Neuron (in vitro differentiated cells): ENCODE measurements around the gene FTO.

ENCODE experiments used
- H2AFZ ChIP-seq: one replicate; pipeline ENCODE4 v1.6.1; 2013; ENCODE audit warnings: low read depth, mild to moderate bottlenecking, inconsistent platforms, low read length, moderate library complexity
- H3K27me3 ChIP-seq: one replicate; pipeline ENCODE4 v1.6.1; 2013; ENCODE audit warnings: low read length; ENCODE audit not compliant: insufficient read depth
- H3K36me3 ChIP-seq: one replicate; pipeline ENCODE4 v1.6.1; 2013; ENCODE audit warnings: low read length; ENCODE audit not compliant: insufficient read depth
- H3K4me1 ChIP-seq: one replicate; pipeline ENCODE4 v1.6.1; 2013; ENCODE audit warnings: low read length; ENCODE audit not compliant: insufficient read depth
- H3K4me3 ChIP-seq: 2 replicates; pipeline ENCODE4 v1.5.1; 2013; ENCODE audit warnings: mild to moderate bottlenecking, low read length, moderate library complexity
- H3K9me3 ChIP-seq: one replicate; pipeline ENCODE4 v1.6.1; 2013; ENCODE audit warnings: low read length

FTO gene

DNA sequence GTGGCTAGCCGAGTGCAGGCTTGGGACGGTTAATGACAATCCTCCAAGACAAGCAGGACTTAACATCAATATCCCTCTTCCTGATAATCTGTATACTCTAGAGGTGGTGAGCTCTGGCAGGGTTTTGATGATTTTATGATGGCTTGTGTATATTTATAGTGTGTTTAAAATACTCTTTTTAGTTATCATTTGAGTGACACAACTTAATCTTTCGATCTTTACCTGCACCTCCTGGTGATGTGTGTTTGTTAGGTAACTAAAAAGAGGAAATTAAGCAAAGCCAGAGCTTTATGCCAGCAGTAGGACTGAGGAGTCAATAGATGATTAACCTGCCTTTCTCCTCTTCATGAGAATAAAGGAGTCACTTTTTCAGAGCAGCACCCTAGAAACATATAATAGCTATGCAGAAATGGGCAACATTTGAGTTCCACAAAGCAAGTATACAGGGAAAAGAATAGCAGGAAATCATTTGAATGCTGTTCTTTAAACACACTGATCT, 372.1 kb downstream of the FTO start:
- H3K4me3 ChIP-seq = no peak overlapping the region
- no peaks in the 10 kb centered on the region for H3K36me3 ChIP-seq
- peaks cover 19% of the 10 kb centered on the region for H3K4me1 ChIP-seq
- no peak overlapping the region for H2AFZ ChIP-seq
- H3K27me3 ChIP-seq = no peaks in the 10 kb centered on the region
- H3K9me3 ChIP-seq = no peaks in the 10 kb centered on the region

DNA sequence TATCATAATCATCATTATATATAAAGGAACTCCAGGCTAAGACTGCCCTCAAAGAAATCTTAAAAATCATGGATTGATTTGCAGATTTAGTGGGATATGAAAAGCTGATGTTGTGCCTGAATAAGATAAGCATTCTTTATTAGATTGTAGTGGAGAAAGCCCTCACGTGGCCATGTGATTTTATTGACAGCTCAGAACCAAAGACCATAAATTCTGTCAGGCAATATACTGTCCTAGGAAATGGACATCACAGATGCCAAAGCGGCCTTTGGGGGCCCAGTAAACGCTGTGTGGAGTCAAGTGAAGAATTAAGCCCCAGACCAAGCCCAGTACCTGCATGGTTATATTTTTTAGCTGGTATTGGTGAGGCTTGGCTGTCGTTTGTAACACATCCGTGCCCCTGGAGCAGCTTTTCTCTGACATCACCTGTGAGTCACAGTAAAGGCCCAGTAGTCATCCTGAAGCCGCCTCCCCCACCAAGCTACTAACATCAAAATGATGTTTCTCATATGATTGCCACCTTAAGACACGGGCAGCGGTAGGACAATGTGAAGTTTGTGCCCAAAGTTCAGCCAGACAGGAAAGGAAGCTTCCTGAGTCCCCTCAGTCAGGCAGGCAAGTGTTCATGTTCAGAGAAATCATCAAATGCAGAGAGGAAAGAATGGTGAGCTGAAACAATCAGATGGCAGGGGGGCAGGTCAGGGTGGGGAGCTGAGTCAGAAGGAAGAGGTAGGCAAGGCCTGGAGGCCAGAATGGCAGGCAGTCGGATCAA, 373.3 kb downstream of the FTO start:
- peaks cover 12% of the 10 kb centered on the region for H3K4me1 ChIP-seq
- H3K36me3 ChIP-seq = no peaks in the 10 kb centered on the region
- H2AFZ ChIP-seq = no peak overlapping the region
- no peak overlapping the region for H3K4me3 ChIP-seq
- no peaks in the 10 kb centered on the region for H3K9me3 ChIP-seq
- H3K27me3 ChIP-seq = no peaks in the 10 kb centered on the region

DNA sequence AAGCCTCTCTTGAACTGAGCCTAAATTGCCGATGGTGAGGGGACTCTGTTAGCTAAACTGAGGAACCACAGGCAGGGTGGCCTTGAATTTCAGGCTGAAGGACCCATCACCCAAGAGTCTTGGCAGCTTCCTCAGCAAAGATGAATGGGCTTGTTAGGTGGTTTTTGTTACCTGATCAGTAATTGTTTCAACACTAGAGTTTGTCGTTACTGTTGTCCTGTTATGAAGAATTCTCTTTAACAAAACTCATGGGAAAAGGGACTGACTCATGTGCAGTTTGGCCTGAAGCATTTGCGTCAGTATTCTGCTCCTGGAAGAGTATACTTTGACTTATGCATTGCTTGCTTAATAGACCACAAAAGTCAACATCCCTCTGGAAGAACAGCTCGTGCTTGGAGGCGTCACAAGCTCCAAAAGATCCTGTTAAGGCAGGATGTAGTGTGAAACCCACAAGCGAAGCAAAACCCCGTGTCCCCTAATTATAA, 376.6 kb downstream of the FTO start:
- H3K9me3 ChIP-seq = no peaks in the 10 kb centered on the region
- H3K4me1 ChIP-seq = peaks cover 8% of the 10 kb centered on the region
- no peaks in the 10 kb centered on the region for H3K27me3 ChIP-seq
- no peak overlapping the region for H3K4me3 ChIP-seq
- H2AFZ ChIP-seq = no peak overlapping the region
- no peaks in the 10 kb centered on the region for H3K36me3 ChIP-seq

DNA sequence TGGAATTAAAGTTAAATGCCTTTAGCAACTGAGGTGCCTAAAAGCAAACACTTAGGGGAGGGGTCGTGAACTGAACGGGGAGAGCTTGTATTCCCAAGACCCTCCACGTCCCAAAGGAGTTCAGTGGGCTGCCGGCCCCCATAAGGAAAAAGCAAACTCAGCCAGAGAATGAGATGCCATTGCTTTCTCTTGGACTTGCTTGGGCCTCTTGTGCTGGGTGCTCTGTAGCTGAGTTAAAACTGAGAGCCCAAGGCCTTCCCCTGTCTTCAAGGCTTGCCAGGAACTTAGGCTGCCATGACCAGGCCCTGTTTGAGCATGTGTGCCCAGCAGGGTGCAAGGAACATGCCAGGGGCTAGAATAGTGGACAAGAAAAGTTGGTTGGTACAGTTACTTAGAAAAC, 382.8 kb downstream of the FTO start:
- Histone ChIP-seq H2AFZ (no peak overlapping the region), H3K36me3 (no peaks in the 10 kb centered on the region), H3K4me1 (no peaks in the 10 kb centered on the region), H3K4me3 (no peak overlapping the region), H3K9me3 (no peaks in the 10 kb centered on the region), H3K27me3 (no peaks in the 10 kb centered on the region)

DNA sequence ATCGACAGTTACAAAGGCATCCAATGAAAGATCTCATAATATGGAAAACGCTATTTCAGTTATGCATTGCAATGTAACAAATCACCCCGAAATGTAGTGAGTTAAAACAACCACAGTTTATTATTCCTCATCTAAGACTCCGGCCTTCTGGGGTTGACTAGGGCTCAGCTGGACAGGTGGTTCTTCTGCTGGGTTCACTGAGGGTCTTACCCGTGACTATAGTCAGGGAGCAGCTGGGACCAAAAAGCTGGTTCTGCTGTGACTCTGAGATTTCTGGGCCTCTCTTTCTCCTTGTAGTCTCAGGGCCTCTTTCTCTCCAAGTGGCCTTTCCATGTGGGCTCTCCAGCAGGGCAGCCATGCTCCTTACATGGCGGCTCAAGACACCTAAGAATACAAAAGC, 386.6 kb downstream of the FTO start:
- Histone ChIP-seq H3K4me3 (no peak overlapping the region), H2AFZ (no peak overlapping the region), H3K9me3 (no peaks in the 10 kb centered on the region), H3K4me1 (no peaks in the 10 kb centered on the region), H3K27me3 (no peaks in the 10 kb centered on the region), H3K36me3 (no peaks in the 10 kb centered on the region)

DNA sequence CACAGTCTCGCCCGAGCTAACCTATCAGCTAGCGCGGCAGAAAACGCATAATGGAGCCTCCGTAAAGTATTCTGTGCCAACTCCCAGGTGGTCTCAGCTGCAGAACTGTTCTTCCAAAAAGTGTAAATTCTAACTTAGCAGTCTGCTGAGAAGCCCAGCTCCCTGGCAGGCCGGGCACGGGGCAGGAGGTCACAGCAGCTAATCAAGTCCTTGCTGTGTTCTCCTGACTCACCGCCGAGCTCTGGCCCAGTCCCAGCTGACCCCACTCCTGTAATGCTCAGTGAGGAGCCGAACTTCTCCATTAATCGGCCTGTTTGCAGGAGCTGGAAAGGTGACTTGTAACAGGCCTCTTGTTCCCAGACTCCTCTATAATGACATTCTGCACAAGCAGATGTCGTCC, 389.3 kb downstream of the FTO start:
- Histone ChIP-seq H3K9me3 (no peaks in the 10 kb centered on the region), H3K27me3 (no peaks in the 10 kb centered on the region), H3K4me3 (no peak overlapping the region), H3K4me1 (peaks cover 2% of the 10 kb centered on the region), H2AFZ (no peak overlapping the region), H3K36me3 (no peaks in the 10 kb centered on the region)

DNA sequence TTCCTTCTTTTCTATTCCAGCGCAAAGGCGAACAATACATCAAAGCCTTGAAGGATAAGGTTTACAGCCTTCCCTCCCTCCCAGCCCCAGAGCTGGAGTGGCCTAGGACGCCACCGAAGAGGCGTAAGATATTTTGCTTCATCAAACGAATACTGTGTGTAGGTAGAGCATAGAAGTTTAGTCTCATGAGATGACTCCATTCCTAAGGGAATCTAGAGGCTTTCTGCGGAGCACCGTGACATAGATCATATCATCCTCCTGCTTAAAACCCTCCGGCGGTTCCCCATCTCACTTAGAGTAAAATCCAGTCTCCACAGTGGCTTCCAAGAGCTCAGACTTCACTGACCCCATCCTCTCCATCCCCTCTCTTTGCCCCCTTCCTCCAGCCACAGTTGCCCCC, 390.7 kb downstream of the FTO start:
- no peaks in the 10 kb centered on the region for H3K9me3 ChIP-seq

DNA sequence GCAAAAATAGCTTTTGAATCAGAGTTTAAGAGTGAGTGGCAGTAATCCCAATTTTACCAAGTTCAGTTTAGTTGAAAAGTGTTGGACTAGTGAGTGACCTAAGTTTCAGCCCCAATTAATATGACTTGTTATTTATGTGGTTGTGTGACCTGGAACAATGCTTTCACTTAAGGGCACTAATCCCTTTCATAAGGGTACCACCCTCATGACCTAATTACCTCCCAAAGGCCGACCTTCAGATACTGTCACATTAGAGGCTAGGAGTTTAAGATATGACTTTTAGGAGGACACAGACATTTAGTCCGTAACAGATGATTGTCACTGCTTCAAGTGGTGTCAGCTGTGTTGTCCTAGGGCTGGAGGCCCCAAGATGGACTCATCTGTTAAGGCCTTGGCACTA, 392.7 kb downstream of the FTO start:
- H3K9me3 ChIP-seq = no peaks in the 10 kb centered on the region
- H3K4me3 ChIP-seq = no peak overlapping the region

More for the DNA sequence above, 390.7 kb downstream of the FTO start:
- H3K4me3 ChIP-seq = no peak overlapping the region
- no peaks in the 10 kb centered on the region for H3K27me3 ChIP-seq
- H3K4me1 ChIP-seq = peaks cover 9% of the 10 kb centered on the region
- H3K36me3 ChIP-seq = no peaks in the 10 kb centered on the region
- H2AFZ ChIP-seq = no peak overlapping the region

DNA sequence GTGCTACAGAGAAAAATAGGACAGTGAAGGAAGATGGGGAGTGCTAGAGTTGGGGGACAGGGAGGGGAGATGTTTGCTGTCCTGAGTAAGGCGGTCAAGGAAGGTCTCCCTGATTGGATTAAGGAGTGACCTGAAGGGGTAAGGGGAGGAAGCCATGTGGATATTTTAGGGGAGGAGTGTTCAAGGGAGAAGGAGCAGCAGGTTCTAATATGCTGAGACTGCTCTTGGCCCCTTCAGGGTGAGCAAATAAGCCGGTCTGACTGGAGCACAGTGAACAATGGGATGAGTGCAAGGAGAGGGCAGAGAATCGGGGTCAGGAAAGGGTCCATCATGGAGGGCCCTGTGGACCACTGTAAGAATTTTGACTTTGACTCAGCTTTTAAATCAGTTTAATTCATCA, 393.8 kb downstream of the FTO start:
- Histone ChIP-seq H2AFZ (no peak overlapping the region), H3K27me3 (no peaks in the 10 kb centered on the region), H3K9me3 (no peaks in the 10 kb centered on the region), H3K4me3 (no peak overlapping the region), H3K4me1 (peaks cover 9% of the 10 kb centered on the region), H3K36me3 (no peaks in the 10 kb centered on the region)

More for the DNA sequence above, 392.7 kb downstream of the FTO start:
- H2AFZ ChIP-seq = no peak overlapping the region
- no peaks in the 10 kb centered on the region for H3K27me3 ChIP-seq
- H3K4me1 ChIP-seq = peaks cover 9% of the 10 kb centered on the region
- H3K36me3 ChIP-seq = no peaks in the 10 kb centered on the region

DNA sequence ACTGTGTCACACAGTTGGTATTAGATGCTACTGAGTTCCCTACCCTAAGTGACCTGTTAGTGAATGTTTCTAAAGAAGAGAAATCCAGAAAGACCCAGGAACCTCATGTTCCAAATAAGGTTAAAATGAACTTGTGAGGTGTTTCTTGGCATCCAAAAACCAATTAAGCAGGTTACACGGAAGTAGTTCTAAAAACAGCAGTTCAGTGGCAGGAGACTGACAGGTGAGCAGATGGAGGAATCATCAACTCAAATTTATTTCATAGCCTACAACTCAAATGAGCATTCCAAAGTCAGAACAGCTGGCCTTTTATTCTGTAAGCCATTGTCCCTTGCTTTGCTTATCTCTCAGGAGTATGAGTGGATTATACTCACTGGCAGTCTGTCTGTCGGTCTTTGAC, 394.3 kb downstream of the FTO start:
- H3K9me3 ChIP-seq = no peaks in the 10 kb centered on the region
- H3K4me1 ChIP-seq = peaks cover 9% of the 10 kb centered on the region
- no peak overlapping the region for H3K4me3 ChIP-seq
- no peaks in the 10 kb centered on the region for H3K27me3 ChIP-seq
- no peak overlapping the region for H2AFZ ChIP-seq
- H3K36me3 ChIP-seq = no peaks in the 10 kb centered on the region

DNA sequence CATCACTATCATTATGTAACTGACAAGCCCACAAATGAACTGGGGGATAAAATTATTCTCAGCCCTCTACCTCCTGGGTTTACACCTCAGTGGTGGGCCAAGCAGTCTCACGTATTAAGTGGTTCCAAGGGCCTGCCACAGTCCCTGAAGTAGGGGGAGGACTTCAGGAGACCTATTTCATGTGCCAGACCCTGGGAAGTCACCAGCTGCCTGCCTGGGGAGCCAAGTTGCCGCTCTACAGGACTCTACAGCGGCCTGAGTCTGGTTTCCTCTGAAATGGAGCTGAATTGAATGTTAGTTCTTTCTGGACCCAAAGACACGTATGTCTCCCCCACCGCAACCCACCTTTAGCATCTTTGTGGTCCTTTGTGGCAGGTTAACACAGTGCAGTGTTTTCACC, 395.7 kb downstream of the FTO start:
- H2AFZ ChIP-seq = no peak overlapping the region
- peaks cover 9% of the 10 kb centered on the region for H3K4me1 ChIP-seq
- H3K9me3 ChIP-seq = no peaks in the 10 kb centered on the region
- no peak overlapping the region for H3K4me3 ChIP-seq
- no peaks in the 10 kb centered on the region for H3K36me3 ChIP-seq
- no peaks in the 10 kb centered on the region for H3K27me3 ChIP-seq

DNA sequence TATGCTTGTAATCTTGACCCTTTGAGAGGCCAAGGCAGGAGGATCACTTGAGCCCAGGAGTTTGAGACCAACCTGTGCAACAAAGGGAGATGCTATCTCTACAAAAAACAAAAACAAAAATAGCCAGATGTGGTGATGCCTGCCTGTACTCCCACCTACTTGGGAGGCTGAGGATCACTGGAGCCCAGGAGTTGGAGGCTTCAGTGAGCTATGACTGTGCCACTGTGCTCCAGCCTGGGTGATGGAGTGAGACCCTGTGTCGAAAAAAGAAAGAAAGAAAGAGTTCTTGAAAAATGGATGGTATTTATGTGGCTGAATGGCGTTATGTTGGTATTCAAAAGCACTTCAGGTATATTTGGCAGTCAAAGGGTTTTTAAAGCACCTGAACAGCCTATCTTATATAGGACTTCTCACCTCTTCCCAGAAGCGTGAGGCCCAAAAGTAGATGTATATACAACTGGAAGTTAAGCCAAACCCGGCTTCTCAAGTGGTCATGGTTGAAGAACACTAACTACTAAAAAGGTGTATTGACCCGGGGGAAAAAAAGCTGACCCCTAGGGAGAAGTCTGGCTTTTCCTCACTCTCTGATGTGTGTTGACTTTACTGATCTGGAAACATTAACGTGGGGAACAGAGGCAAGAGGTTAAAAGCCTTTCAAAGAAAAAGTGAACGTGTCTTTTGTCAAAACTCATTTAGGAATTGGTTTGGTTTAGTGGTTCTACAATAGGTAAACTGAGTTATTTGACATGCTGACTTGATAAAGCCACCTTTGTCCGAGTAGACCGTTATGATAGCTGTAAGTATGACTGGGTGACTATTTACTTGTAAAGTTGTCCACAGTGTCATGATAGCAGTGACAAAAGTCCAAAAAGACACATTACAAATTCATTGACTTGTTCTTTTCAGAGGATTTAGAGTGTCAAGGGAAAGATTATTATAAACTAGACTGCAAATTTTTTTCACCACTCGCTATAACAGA, 399.2 kb downstream of the FTO start:
- no peaks in the 10 kb centered on the region for H3K27me3 ChIP-seq
- peaks cover 11% of the 10 kb centered on the region for H3K4me1 ChIP-seq
- H3K36me3 ChIP-seq = no peaks in the 10 kb centered on the region
- no peak overlapping the region for H3K4me3 ChIP-seq
- no peak overlapping the region for H2AFZ ChIP-seq
- H3K9me3 ChIP-seq = no peaks in the 10 kb centered on the region

DNA sequence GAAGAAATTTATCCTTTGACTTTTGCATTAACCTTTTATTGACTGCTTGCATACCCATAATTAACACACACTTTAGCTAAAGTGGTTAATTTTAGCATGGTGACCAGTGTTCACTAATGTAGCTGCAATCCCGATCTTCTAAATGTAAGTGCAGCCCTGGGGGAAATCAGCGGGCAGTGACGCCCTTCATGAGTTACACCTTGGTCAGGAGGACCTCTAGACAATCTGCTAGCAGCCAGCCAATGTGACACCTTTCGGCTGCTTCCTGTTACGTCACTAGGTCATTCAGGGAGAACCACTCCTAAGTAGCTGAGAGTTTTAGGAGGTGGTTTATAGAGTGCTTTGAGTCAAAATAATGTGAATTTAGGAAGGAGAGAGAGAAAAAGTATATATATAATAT, 402.1 kb downstream of the FTO start:
- Histone ChIP-seq H3K4me3 (no peak overlapping the region), H2AFZ (no peak overlapping the region), H3K36me3 (no peaks in the 10 kb centered on the region), H3K27me3 (no peaks in the 10 kb centered on the region), H3K4me1 (peaks cover 4% of the 10 kb centered on the region), H3K9me3 (no peaks in the 10 kb centered on the region)
